ENCODE data around the gene TBCD. TPM values are rescaled to one million over a fixed set of nuclear protein-coding genes. Genes with fewer than 3 reads are reported as not detected.

TBCD gene
- polyA plus RNA-seq, 5 donors = 87.2 to 119 (median 109) TPM

- no peak for DNase-seq
Observed at GRCh38 chr17:82807562-82807961, 55.7 kb downstream of the TBCD start.

- no peak for DNase-seq
Observed at GRCh38 chr17:82808006-82808405, 56.1 kb downstream of the TBCD start.

DNA sequence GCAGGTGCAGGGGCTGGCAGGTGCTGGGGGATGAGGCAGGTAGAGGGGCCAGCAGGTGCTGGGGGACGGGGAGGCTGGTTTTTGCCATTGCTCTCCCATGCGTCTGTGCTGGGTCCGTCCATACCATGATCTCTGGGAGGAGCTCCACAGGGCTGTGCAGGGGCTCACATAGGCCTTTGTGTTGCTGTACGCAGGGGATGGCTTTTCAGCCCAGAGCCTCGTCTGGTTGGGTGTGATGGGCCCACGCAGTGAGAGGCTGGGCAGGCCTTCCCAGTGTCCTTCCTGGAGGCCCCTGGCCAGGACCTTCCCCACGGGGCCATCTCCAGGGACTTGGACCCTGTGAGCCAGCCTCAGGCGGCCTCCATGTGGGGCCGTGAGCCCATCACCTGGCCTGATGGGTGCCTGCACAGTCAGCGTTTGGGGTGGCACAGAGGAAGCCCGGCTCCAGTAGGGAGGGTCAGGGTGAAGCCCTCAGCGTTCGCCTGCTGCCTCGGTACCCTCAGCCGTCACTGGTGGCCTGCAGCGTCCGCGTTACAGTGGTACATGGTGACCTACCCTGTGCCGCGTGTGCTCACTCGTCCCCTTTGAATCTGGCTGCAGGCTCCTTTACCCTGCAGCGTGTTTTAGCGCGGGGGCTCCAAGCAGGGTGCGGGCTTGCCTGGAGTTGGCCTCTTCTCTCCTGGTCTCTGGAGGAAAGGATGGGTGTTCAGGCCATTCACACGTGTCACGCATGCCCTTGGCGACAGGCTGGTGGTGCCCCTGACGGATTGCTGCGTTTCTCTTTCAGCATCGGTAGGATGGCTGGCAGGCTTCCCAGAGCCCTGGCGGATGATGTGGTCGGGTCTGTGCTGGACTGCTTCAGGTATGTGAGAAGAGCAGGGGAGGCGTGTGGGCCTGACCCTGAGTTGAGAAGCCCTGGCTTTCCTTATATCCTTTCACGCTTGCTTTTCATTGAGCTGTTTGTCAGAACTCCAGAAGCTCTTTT, 57.3 kb downstream of the TBCD start:
- no peak for DNase-seq

GRCh38 chr17:82810644-82811430, 59.0 kb downstream of the TBCD start:
- DNase-seq = no peak

DNA sequence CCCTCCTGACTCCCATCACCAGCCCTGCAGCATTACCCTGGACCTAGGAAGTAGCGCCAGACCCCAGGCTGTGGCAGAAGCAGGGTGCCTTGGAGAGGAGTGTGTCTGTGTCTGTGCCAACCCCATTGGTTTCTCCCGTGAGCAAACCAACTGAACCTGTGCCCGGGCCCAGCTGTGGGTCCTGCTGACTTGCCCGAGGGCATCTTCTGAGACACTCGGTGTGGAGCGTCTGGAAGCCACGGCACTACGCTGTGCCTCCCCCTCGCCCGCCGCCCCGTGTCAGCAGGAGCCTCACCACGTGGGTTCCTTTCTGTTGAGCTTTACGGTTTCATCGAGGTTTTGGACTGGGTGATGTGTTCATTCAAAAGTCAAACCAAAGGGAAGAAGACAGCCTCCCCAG, 60.2 kb downstream of the TBCD start:
- DNase-seq = no peak

DNA sequence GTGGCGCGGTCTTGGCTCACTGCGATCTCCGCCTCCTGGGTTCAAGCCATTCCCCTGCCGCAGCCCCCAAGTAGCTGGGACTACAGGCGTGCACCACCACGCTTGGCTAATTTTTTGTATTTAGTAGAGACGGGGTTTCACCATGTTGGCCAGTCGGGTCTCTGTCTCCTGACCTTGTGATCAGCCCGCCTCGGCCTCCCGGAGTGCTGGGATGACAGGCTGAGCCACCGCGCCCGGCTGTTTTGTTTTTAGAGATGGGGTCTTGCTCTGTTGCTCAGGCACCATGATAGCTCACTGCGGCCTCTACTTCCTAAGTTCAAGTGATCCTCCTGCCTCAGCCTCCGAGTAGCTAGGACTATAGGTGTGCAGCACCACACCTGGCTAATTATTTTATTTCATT, 60.7 kb downstream of the TBCD start:
- no peak for DNase-seq

- DNase-seq = no peak
Observed at GRCh38 chr17:82813299-82814051, 61.6 kb downstream of the TBCD start.

DNA sequence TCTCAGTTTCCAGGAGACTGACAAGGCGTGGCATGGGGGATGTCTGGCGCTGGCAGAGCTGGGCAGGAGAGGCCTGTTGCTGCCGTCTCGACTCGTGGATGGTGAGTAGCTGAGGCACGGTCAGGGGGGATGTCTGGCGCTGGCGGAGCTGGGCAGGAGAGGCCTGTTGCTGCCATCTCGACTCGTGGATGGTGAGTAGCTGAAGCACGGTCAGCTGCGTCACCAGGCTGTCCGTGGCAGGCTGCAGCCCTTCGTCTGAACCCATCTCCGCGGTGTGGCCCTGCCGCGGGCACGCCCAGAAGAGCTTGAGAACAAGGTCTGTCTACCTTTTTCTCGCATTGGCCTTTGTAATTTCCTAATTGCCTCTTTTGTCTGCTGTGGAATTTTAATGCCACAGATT, 63.0 kb downstream of the TBCD start:
- no peak for DNase-seq

DNA sequence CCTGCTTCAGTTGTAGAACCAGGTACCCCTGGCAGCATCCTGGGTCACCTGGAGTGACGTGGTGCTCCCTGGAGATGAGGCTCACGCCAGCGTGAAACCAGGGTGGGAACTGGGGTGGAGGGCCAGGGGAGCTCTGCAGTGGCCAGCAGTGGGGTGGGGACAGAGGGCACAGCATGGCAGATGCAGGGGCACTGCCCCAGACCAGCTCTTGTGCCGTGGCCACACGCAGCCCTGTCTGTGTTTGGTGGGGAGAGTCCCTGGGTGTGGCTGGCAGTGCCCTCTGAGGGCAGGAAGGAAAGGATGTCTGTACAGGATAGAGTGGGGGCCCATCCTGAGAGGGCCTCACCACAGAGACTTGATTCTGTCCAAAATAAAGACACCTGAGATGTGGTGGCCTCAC, 63.5 kb downstream of the TBCD start:
- no peak for DNase-seq

DNA sequence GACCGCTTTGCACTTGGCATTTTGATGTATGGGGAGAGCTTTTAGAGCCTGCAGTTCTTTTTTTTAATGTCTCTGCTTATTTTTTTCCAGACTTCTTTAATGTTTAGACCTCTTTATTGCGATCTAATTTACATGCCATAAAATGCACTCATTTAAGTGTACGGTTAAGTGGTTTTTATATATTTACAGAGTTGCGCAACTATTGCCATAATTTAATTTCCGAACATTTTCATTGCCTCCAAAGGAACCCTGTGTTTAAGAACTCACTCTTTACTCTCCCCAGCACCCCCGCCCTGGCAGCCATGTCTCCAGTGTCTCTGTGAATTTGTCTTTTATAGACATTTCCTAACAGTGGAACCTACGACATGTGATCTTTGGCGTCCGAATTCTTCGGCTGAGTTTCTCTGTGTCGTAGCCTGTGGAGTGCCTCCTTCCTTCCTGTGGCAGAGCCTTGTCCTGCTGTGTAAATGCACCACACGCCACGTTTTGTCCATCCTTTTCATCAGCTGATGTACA, 64.0 kb downstream of the TBCD start:
- DNase-seq = no peak

- DNase-seq = no peak
Observed at GRCh38 chr17:82816358-82816757, 64.5 kb downstream of the TBCD start.

- DNase-seq = no peak
Observed at GRCh38 chr17:82817947-82818346, 66.1 kb downstream of the TBCD start.

DNA sequence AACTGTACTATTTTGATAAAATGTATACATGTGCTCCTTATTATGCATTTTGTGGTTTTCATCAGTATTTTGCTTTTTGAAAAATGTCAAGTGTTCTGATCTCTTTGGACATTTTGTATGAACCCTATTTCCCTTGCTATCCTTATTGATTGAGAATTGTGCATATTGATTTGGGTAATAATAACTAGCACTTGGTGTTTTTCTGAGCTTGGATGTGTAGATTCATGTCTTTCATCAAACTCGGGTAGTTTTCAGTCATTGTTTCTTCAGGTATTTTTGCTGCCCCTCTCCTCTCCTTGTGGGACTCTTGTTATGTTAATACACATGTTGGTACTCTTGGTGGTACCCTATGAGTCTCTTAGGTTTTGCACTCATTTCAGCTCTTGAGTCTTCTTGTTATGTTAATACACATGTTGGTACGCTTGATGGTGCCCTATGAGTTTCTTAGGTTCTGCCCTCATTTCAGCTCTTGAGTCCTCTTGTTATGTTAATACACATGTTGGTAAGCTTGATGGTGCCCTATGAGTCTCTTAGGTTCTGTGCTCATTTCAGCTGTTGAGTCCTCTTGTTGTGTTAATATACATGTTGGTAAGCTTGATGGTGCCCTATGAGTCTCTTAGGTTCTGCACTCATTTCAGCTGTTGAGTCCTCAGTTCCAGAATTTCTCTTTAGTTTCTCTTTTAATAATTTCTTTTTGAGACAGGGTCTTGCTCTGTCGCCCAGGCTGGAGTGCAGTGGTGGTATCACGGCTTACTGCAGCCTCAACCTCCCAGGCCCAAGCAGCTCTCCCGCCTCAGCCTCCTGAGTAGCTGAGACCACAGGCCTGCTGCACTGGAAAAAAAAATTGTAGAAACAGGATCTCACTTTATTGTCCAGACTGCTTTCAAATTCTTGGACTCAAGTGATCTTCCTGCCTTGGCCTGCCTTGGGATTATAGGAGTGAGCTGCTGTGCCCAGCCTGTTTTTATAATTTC, 68.7 kb downstream of the TBCD start:
- no peak for DNase-seq

DNA sequence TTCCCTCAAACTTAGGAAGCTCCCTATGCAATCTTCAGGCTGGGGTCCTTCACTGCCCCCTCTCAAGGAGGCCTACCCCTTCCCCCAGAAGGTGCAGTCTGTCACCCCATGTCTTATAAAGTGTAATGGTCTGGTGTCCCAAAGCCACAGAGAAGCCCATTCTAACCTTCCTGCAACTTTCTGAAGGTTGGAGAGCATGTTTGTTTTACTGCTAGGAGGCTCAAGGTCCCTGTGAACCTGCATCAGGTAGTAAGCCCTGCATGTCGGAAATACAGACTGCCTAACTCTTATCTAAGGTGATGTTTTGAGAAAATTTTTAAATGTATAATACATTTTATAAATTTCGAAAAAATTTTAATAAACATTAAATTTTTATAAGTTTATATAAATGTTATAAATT, 69.7 kb downstream of the TBCD start:
- no peak for DNase-seq

DNA sequence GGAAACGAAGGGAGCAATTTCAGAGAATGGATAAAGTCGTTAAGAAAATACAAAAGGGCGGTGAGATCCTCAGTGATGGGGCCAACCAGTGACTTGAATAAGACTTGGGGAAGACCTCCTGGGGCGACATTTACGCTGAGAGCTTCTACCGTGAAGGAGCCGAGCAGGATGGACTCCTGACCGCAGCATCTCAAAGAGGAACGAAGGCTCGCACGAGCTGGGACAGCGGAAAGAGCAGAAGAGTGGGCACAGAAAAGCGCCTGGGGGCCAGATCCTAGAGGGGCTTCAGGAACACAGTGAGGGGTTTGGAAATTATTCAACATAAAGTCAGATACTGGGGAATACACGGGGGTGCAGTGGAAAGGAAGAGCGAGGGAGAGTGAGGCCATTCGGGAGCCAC, 70.4 kb downstream of the TBCD start:
- DNase-seq = no peak

- DNase-seq = no peak
Observed at GRCh38 chr17:82823004-82823403, 71.1 kb downstream of the TBCD start.

DNA sequence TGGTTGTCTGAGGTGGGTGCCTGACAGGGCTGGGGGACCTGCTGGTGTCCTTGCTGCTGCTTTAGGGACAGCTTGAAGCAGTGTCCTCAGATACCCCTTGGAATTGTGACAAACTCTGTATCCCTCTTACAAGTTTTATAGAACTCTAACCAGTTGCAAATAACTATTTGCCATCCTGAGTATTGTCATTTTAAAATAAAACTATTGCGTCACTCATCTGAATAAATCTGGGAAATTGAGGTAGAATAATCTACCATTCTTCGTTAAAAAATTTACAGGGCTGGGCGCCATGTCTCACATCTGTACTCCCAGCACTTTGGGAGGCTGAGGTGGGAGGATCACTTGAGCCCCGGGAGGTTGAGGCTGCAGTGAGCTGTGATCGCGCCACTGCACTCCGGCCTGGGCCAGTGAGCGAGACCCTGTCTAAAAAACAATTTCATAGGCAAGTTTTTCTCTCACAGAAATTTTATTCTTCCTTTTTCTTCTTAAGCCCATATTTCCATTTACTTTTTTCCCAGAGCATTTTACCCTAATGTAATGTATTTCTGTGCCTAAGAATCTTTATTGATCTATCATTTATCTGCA, 73.8 kb downstream of the TBCD start:
- DNase-seq = no peak

GRCh38 chr17:82826211-82826610, 74.3 kb downstream of the TBCD start:
- no peak for DNase-seq

DNA sequence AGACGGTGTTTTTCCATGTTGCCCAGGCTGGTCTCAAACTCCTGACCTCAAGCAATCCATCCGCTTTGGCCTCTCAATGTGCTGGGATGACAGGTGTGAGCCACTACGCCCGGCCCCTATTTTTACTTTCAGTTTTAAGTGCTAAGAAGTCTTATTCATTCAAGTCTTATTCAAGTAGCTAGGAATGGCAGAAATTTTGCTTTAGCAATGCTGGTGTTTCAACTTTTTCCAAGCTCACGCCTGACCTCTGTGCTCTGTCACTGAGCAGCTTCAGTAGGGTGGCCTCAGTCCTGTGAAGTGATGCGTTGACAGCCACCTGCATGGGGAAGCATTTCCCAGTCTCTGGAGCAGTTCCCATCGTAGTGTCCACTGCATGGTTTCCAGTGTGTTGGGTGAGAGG, 75.1 kb downstream of the TBCD start:
- no peak for DNase-seq

DNA sequence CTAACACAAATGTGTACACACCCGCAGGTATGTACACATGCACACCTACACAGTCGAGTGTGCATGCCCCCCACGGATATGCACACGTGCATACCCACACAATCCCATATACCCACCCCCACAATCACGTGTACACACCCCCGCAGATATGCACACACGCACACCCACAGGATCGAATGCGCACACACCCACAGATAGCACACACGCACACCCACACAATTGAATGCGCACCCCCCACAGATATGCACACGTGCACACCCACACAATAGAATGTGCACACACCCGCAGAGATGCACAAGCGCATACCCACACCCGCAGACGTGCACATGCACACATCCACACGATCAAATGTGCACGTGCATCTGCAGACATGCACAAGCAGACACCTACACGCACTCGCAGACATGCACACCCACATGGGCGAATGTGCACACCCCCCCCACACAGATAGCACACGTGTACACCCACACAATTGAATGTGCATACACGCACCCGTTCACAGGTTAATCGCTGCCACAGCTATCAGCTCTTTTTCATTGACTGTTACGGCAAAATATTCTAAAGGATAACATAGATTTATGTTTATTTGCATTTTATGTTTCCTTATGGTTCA, 77.1 kb downstream of the TBCD start:
- DNase-seq = no peak
